Gastroesophageal sphincter (tissue), 4 donors: Measurements from ENCODE around the gene NIT2. TPM values are rescaled to one million over a fixed set of nuclear protein-coding genes. Genes with fewer than 3 reads are reported as not detected.

Source experiments
- ATAC-seq: fragments of 150-250 bp; one replicate; pipeline ENCODE4 v1.9.1; 2016; ENCODE audit warnings: mild to moderate bottlenecking, moderate library complexity
- H3K27ac ChIP-seq, 4 donors: fragments of 200-600 bp; sonication (generic) in 3 of 4; 1 replicate in 3 of 4; 2 replicates in 1 of 4; pipeline ENCODE4 v1.5.1; 2016 to 2019
- H3K27me3 ChIP-seq: fragments of 200-600 bp; sonication (generic); one replicate; pipeline ENCODE4 v1.5.1; 2019
- H3K36me3 ChIP-seq, 2 donors: fragments of 200-600 bp; sonication (generic); one replicate each; pipeline ENCODE4 v1.5.1; 2019; ENCODE audit warnings: control low read depth in 1 of 2
- H3K4me1 ChIP-seq, 3 donors: fragments of 200-600 bp; sonication (generic); 1 replicate in 2 of 3; 2 replicates in 1 of 3; pipeline ENCODE4 v1.5.1; 2016 to 2019; ENCODE audit warnings: control low read depth in 2 of 3
- H3K4me3 ChIP-seq, 2 donors: fragments of 200-600 bp; sonication (generic); one replicate each; pipeline ENCODE4 v1.5.1; 2019; ENCODE audit warnings: mild to moderate bottlenecking in 1 of 2, moderate library complexity in 1 of 2
- H3K9me3 ChIP-seq, 3 donors: fragments of 200-600 bp; sonication (generic); one replicate each; pipeline ENCODE4 v1.5.1; 2017 to 2019; ENCODE audit warnings: control low read depth in 2 of 3
- CTCF ChIP-seq, 4 experiments: fragments of 200-600 bp in 2 of 4; fragments of 450-650 bp in 2 of 4; sonication (generic) in 1 of 4; IDR thresholded peaks; one replicate each; pipeline ENCODE4 v1.5.1; 2017 to 2019; ENCODE audit warnings: antibody characterized with exemption in 4 of 4, mild to moderate bottlenecking in 2 of 4, moderate library complexity in 2 of 4
- EP300 ChIP-seq: sonication (generic); formaldehyde crosslinking; IDR thresholded peaks from one replicate; pipeline ENCODE4 v1.6.1; 2017; ENCODE audit warnings: antibody characterized with exemption, mild to moderate bottlenecking
- POLR2A ChIP-seq, 2 donors: fragments of 450-650 bp; IDR thresholded peaks; one replicate each; pipeline ENCODE4 v1.6.1; 2017; ENCODE audit warnings: antibody characterized with exemption in 2 of 2, mild to moderate bottlenecking in 2 of 2, moderate library complexity in 1 of 2
- POLR2AphosphoS5 ChIP-seq: sonication (generic); formaldehyde crosslinking; IDR thresholded peaks from one replicate; pipeline ENCODE4 v1.6.1; 2017; ENCODE audit warnings: antibody characterized with exemption
- WGBS, 2 donors: methylation state at CpG; one replicate each; pipeline ENCODE4 v1.1.5; 2018; ENCODE audit warnings: low coverage in 1 of 2; 5-methylcytosine and 5-hydroxymethylcytosine counted together
- total RNA-seq, 4 donors: library from RNA; depleted of rRNA; stranded (reverse); fragments of >200 nt; gene quantifications; one replicate each; pipeline ENCODE4 v1.1.0, GENCODE V29; 2016

Gene NIT2
- 10 to 100 TPM; 13.0 to 39.7 (median 21.1) TPM for total RNA-seq

- Histone ChIP-seq H3K9me3 (no peaks in the 10 kb centered on the region), H3K36me3 (peaks cover 0 to 16% of the 10 kb centered on the region in 2 donors), H3K4me3 (peak within 1 kb of the TSS; percentile 74 to 81), H3K27me3 (no peaks in the 10 kb centered on the region), H3K27ac (peak within 1 kb of the TSS; percentile 60 to 92 (median 86)), H3K4me1 (peaks cover 0 to 21% (median 2%) of the 10 kb centered on the region in 3 donors)
- ATAC-seq: peak; percentile 95
- TF ChIP-seq POLR2A (IDR thresholded peaks at IDR 0.05) (peak; percentile 54 to 61), CTCF (IDR thresholded peaks at IDR 0.05) (peak in 3 of 4 experiments; percentile 19 to 28 (median 20)), EP300 (no peak), POLR2AphosphoS5 (peak; percentile 39)
- WGBS, 2 donors: 0 to 5% methylated on average over 6 to 8 of the region's 77 CpGs
These were observed at the start of gene NIT2 for GRCh38 chr3:100334488-100335351. Gene NIT2 (plus strand): TSS chr3:100334757. CDS start chr3:100334792, 35 bp downstream.

GRCh38 chr3:100288288-100288894, 46.2 kb upstream of the NIT2 start:
- ATAC-seq: no peak

GRCh38 chr3:100289339-100289738, 45.2 kb upstream of the NIT2 start:
- ATAC-seq: no peak
- WGBS, 2 donors: 77 to 100% methylated on average over 2 of the region's 2 CpGs

More at GRCh38 chr3:100288288-100288894, 46.2 kb upstream of the NIT2 start:
- Histone ChIP-seq H3K9me3 (no peaks in the 10 kb centered on the region), H3K4me1 (no peaks in the 10 kb centered on the region), H3K36me3 (peaks cover 0 to 86% of the 10 kb centered on the region in 2 donors), H3K27ac (no peak overlapping the region), H3K4me3 (no peak overlapping the region), H3K27me3 (no peaks in the 10 kb centered on the region)
- no peak for TF ChIP-seq CTCF (IDR thresholded peaks at IDR 0.05)
- no peak for TF ChIP-seq POLR2A (IDR thresholded peaks at IDR 0.05)
- TF ChIP-seq EP300: no peak
- TF ChIP-seq POLR2AphosphoS5: no peak

GRCh38 chr3:100295089-100295488, 39.5 kb upstream of the NIT2 start:
- Histone ChIP-seq H3K4me3 (no peak overlapping the region), H3K9me3 (no peaks in the 10 kb centered on the region), H3K27ac (no peak overlapping the region), H3K27me3 (no peaks in the 10 kb centered on the region), H3K36me3 (peaks cover 5 to 95% of the 10 kb centered on the region in 2 donors), H3K4me1 (no peaks in the 10 kb centered on the region)
- no peak for ATAC-seq
- no peak for TF ChIP-seq CTCF (IDR thresholded peaks at IDR 0.05)
- no peak for TF ChIP-seq POLR2A (IDR thresholded peaks at IDR 0.05)
- no peak for TF ChIP-seq EP300
- no peak for TF ChIP-seq POLR2AphosphoS5
- WGBS, 2 donors: 88 to 95% methylated on average over 1 of the region's 1 CpG

More at GRCh38 chr3:100289339-100289738, 45.2 kb upstream of the NIT2 start:
- H3K27me3 ChIP-seq: no peaks in the 10 kb centered on the region
- H3K9me3 ChIP-seq: no peaks in the 10 kb centered on the region
- no peak overlapping the region for H3K4me3 ChIP-seq
- no peak overlapping the region for H3K27ac ChIP-seq
- TF ChIP-seq EP300: no peak
- H3K4me1 ChIP-seq: no peaks in the 10 kb centered on the region
- peaks cover 0 to 85% of the 10 kb centered on the region in 2 donors for H3K36me3 ChIP-seq

- no peaks in the 10 kb centered on the region for H3K4me1 ChIP-seq
- no peaks in the 10 kb centered on the region for H3K9me3 ChIP-seq
- TF ChIP-seq POLR2A (IDR thresholded peaks at IDR 0.05) (no peak), EP300 (no peak), POLR2AphosphoS5 (no peak), CTCF (IDR thresholded peaks at IDR 0.05) (no peak)
- H3K27ac ChIP-seq: no peak overlapping the region
- no peaks in the 10 kb centered on the region for H3K27me3 ChIP-seq
- WGBS, 2 donors: 88% methylated on average over 2 of the region's 2 CpGs
- H3K36me3 ChIP-seq: peaks cover 5 to 96% of the 10 kb centered on the region in 2 donors
- no peak overlapping the region for H3K4me3 ChIP-seq
- ATAC-seq: no peak
These were observed 36.8 kb upstream of the NIT2 start for GRCh38 chr3:100297784-100298183.
